Stimulated activated CD8-positive, alpha-beta memory T cell treated with anti-CD3 and anti-CD28 coated beads, Interleukin-4, amount 100 ng/mL, for 1 hour (primary cell): ENCODE data around the gene REXO1.

Experiments
- DNase-seq, 2 donors: peaks; one replicate each; pipeline ENCODE4 v3.0.0-alpha.2; 2020; ENCODE audit warnings: low read depth in 2 of 2, low spot score in 1 of 2

REXO1 gene

GRCh38 chr19:1860821-1861598 lies 12.7 kb upstream of the REXO1 start:
- DNase-seq = no peak

GRCh38 chr19:1860042-1860775 lies 11.9 kb upstream of the REXO1 start:
- no peak for DNase-seq

GRCh38 chr19:1859331-1859781 lies 11.1 kb upstream of the REXO1 start:
- DNase-seq = no peak

GRCh38 chr19:1858412-1859081 lies 10.3 kb upstream of the REXO1 start:
- no peak for DNase-seq

- DNase-seq = no peak
Observed at GRCh38 chr19:1857648-1858326, 9.5 kb upstream of the REXO1 start.

- no peak for DNase-seq
Observed at GRCh38 chr19:1856698-1857603, 8.7 kb upstream of the REXO1 start.

- no peak for DNase-seq
Observed at GRCh38 chr19:1856345-1856697, 8.0 kb upstream of the REXO1 start.

GRCh38 chr19:1855828-1856255 lies 7.6 kb upstream of the REXO1 start:
- no peak for DNase-seq

GRCh38 chr19:1855040-1855827 lies 7.0 kb upstream of the REXO1 start:
- peak in 1 of 2 donors; percentile 66 for DNase-seq

- DNase-seq = no peak
Observed at GRCh38 chr19:1854542-1855039, 6.3 kb upstream of the REXO1 start.

GRCh38 chr19:1854039-1854541 lies 5.8 kb upstream of the REXO1 start:
- no peak for DNase-seq

- peak in 1 of 2 donors; percentile 63 for DNase-seq
Observed at GRCh38 chr19:1853295-1854038, 5.2 kb upstream of the REXO1 start.

- no peak for DNase-seq
Observed at GRCh38 chr19:1852581-1853128, 4.4 kb upstream of the REXO1 start.

- no peak for DNase-seq
Observed at GRCh38 chr19:1851654-1852580, 3.6 kb upstream of the REXO1 start.

- no peak for DNase-seq
Observed at GRCh38 chr19:1850809-1851653, 2.7 kb upstream of the REXO1 start.

- DNase-seq = no peak
Observed at GRCh38 chr19:1849886-1850398, 1.7 kb upstream of the REXO1 start.
